Measurements from ENCODE around the gene ENAM. TPM values are rescaled to one million over a fixed set of nuclear protein-coding genes. Genes with fewer than 3 reads are reported as not detected.

Gene ENAM
- total and polyA plus RNA-seq, 2 donors (not counting 3 experiments of a cell fraction or from before 2014, with no cell fraction given) = 0.07 TPM; not detected in 1

DNA sequence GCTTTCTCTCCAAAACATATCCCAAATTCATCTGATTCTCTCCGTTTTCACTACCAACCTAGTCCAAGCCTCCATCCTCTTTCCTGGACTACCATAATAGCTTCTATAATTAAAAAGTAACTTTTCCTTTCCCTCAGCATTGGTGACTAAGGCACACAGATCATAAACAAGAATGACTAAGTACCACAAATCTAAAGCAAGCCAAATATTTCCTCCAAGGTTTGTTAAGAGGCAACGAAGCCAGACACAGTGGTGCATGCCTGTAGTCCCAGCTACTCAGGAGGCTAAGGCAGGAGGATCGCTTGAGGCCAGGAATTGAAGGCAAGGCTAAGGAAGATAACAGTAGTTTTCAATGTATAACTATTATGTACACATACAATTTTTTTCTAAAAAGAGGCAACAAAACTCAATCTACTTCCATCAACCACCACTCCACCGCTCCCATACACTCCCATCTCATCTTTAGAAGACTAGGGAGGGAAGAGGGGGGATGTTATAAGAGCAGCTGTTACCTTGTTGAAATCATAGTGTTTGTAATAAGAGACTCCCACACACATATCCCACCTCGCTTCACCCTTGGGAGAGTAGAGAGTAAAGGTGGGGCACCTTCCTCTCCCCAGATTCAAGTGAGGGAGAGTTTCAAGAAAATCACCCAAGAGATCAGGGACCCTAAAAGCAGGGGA is 41.9 kb downstream of the ENAM start:
- no peaks in the 10 kb centered on the region for H3K36me3 ChIP-seq (ENCODE audit: control insufficient read depth in 2 of 2, extremely low read depth in 1 of 2, insufficient read depth in 2 of 2, low read length in 2 of 2)
- no peak overlapping the region for H3K9ac ChIP-seq (replicated peaks; ENCODE audit: extremely low read depth, insufficient read depth, low read length)
- H3K4me1 ChIP-seq (ENCODE audit: control insufficient read depth, extremely low read depth, insufficient read depth, low read length) = no peaks in the 10 kb centered on the region
- ChIA-PET POLR2A (no interaction called here), CTCF (no interaction called here)
- H3K9me1 ChIP-seq (replicated peaks; ENCODE audit: control insufficient read depth, extremely low read depth, insufficient read depth, low read length) = no peaks in the 10 kb centered on the region
- H3K27me3 ChIP-seq (ENCODE audit: control insufficient read depth in 2 of 2, insufficient read depth in 2 of 2, low read length in 2 of 2) = peaks cover 0 to 2% of the 10 kb centered on the region in 2 experiments
- intact Hi-C loops (cut with micrococcal nuclease) = no loop called here
- H3K4me2 ChIP-seq (ENCODE audit: insufficient read depth, low read length) = no peak overlapping the region
- no peak overlapping the region for H3K4me3 ChIP-seq (replicated peaks in 1 of 3; ENCODE audit: insufficient read depth in 1 of 3, low read depth in 1 of 3, low read length in 3 of 3)
- H3K9me3 ChIP-seq (replicated peaks; ENCODE audit: control insufficient read depth, insufficient read depth, low read length) = no peaks in the 10 kb centered on the region
- FAIRE-seq (no peak), DNase-seq (ENCODE audit: low read depth, low spot score) (no peak)
- dilution Hi-C loops (cut with MboI; ENCODE audit: extremely low pct_ligation_motif_present, low sequenced_read_pairs) = no loop called here
- H2AFZ ChIP-seq (ENCODE audit: low read depth, low read length) = no peak overlapping the region
- no peak overlapping the region for H3K27ac ChIP-seq (ENCODE audit: insufficient read depth, low read depth, low read length)
- no peaks in the 10 kb centered on the region for H4K20me1 ChIP-seq (replicated peaks; ENCODE audit: control insufficient read depth, extremely low read depth, insufficient read depth, low read length)
- H3K79me2 ChIP-seq (ENCODE audit: control insufficient read depth, insufficient read depth, low read length) = no peaks in the 10 kb centered on the region
- TF ChIP-seq POLR2AphosphoS5 (IDR thresholded peaks at IDR 0.05; ENCODE audit: insufficient read depth, low read depth, low read length) (no peak), EZH2 (IDR thresholded peaks at IDR 0.05; ENCODE audit: borderline replicate concordance, low read depth, low read length, severe bottlenecking) (no peak), GATA2 (IDR thresholded peaks at IDR 0.05; ENCODE audit: insufficient read depth, insufficient read length, low read depth, low read length) (no peak)
- TF ChIP-seq, protein P1, sequence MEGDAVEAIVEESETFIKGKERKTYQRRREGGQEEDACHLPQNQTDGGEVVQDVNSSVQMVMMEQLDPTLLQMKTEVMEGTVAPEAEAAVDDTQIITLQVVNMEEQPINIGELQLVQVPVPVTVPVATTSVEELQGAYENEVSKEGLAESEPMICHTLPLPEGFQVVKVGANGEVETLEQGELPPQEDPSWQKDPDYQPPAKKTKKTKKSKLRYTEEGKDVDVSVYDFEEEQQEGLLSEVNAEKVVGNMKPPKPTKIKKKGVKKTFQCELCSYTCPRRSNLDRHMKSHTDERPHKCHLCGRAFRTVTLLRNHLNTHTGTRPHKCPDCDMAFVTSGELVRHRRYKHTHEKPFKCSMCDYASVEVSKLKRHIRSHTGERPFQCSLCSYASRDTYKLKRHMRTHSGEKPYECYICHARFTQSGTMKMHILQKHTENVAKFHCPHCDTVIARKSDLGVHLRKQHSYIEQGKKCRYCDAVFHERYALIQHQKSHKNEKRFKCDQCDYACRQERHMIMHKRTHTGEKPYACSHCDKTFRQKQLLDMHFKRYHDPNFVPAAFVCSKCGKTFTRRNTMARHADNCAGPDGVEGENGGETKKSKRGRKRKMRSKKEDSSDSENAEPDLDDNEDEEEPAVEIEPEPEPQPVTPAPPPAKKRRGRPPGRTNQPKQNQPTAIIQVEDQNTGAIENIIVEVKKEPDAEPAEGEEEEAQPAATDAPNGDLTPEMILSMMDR (IDR thresholded peaks at IDR 0.05; ENCODE audit: extremely low read depth in 1 of 2, insufficient read depth in 1 of 2, low read depth in 1 of 2, low read length in 2 of 2) = no peak
- TF ChIP-seq, protein P2, sequence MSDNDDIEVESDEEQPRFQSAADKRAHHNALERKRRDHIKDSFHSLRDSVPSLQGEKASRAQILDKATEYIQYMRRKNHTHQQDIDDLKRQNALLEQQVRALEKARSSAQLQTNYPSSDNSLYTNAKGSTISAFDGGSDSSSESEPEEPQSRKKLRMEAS (IDR thresholded peaks at IDR 0.05; ENCODE audit: insufficient read depth, insufficient read length) = no peak
- no TSS peak for BruUV-seq (replicated peaks)

Measured in endothelial cell of umbilical vein (primary cell).